Left lung (tissue), 10 donors: ENCODE results near the gene RCVRN. TPM values are rescaled to one million over a fixed set of nuclear protein-coding genes. Genes with fewer than 3 reads are reported as not detected.

Experiments used
- ATAC-seq: fragments of 200-7000 bp; cut with Tn5 transposase; one replicate; pipeline ENCODE4 v1.9.1; 2020; ENCODE audit warnings: moderate library complexity
- DNase-seq, 4 donors: peaks; one replicate each; pipeline ENCODE4 v3.0.0-alpha.2; 2013 to 2020
- H3K27ac ChIP-seq, 2 donors: fragments of 200-600 bp; sonication (generic) in 1 of 2; one replicate each; pipeline versions ENCODE4 v1.5.0 to v1.8.0; 2020 to 2021
- H3K27me3 ChIP-seq, 2 donors: fragments of 200-600 bp; sonication (generic) in 1 of 2; one replicate each; pipeline versions ENCODE4 v1.5.0 to v1.8.0; 2020 to 2021
- H3K36me3 ChIP-seq, 2 donors: fragments of 200-600 bp; sonication (generic) in 1 of 2; one replicate each; pipeline versions ENCODE4 v1.5.0 to v1.8.0; 2020 to 2021
- H3K4me1 ChIP-seq, 2 donors: fragments of 200-600 bp; one replicate each; pipeline ENCODE4 v1.8.0; 2021
- H3K4me3 ChIP-seq, 2 donors: fragments of 200-600 bp; sonication (generic) in 1 of 2; one replicate each; pipeline versions ENCODE4 v1.5.0 to v1.8.0; 2020 to 2021; ENCODE audit warnings: mild to moderate bottlenecking in 1 of 2
- H3K9me3 ChIP-seq, 2 donors: fragments of 200-600 bp; sonication (generic) in 1 of 2; one replicate each; pipeline versions ENCODE4 v1.5.0 to v1.8.0; 2020 to 2021
- intact Hi-C, 2 donors: fragments of 100-400 bp; cut with DNase I; formaldehyde crosslinking; loops; one replicate each; pipeline versions ENCODE4 v1.11.2 to v1.14.2; 2022
- polyA plus RNA-seq, 6 donors: library from polyadenylated mRNA; unstranded; fragments of 120-200 nt; gene quantifications; one replicate each; pipeline ENCODE4 v1.2.1, GENCODE V29; 2013; ENCODE audit not compliant: insufficient read length in 6 of 6
- total RNA-seq, 2 donors: library from RNA; stranded (reverse); fragmentation: NEBNext Ultra II Directional; extraction: Animal tissue kit (Norgen Biotek cat#: 25700); gene quantifications; one replicate each; pipeline ENCODE4 v1.2.1, GENCODE V29; 2021
- TF ChIP-seq, protein P1 (sequence below), 2 donors: fragments of 200-600 bp; sonication (generic) in 1 of 2; IDR thresholded peaks; one replicate each; pipeline versions ENCODE4 v1.5.0 to v1.8.0; 2021; ENCODE audit warnings: antibody characterized with exemption in 2 of 2
- donor health status: DM: no; HTN: yes; CAD: no.
- donor health status: DM: no; HTN: no; CAD: no.

The RCVRN gene
- total and polyA plus RNA-seq, 8 donors, result 0.17 to 0.67 (median 0.41) TPM

DNA sequence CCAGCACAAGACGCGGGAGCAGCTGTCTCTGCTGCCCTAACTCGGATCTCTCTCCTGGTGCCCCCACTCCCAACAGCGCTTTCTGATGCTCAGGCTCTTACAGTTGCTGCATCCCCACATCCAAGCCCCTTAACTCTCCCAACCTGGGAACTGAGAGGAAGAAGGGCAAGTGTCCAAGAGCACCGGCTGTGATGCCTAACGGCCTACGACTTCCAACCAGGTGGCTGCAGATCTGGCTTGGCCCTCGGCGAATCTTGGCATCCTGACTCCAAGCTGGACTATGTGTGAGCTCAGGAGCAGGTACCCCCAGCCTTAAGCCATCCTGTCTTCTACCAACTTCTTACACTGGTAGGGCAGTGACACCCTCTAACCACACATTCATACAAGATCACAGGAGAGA, 38.3 kb upstream of the RCVRN start:
- Histone ChIP-seq H3K9me3 (peaks cover 0 to 6% of the 10 kb centered on the region in 2 donors), H3K4me3 (no peak overlapping the region), H3K27ac (no peak overlapping the region), H3K4me1 (no peaks in the 10 kb centered on the region), H3K27me3 (no peaks in the 10 kb centered on the region), H3K36me3 (peaks cover 0 to 91% of the 10 kb centered on the region in 2 donors)
- ATAC-seq (no peak), DNase-seq (no peak)
- TF ChIP-seq, protein P1, sequence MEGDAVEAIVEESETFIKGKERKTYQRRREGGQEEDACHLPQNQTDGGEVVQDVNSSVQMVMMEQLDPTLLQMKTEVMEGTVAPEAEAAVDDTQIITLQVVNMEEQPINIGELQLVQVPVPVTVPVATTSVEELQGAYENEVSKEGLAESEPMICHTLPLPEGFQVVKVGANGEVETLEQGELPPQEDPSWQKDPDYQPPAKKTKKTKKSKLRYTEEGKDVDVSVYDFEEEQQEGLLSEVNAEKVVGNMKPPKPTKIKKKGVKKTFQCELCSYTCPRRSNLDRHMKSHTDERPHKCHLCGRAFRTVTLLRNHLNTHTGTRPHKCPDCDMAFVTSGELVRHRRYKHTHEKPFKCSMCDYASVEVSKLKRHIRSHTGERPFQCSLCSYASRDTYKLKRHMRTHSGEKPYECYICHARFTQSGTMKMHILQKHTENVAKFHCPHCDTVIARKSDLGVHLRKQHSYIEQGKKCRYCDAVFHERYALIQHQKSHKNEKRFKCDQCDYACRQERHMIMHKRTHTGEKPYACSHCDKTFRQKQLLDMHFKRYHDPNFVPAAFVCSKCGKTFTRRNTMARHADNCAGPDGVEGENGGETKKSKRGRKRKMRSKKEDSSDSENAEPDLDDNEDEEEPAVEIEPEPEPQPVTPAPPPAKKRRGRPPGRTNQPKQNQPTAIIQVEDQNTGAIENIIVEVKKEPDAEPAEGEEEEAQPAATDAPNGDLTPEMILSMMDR (IDR thresholded peaks at IDR 0.05), result no peak
- intact Hi-C loops, result no loop called here

DNA sequence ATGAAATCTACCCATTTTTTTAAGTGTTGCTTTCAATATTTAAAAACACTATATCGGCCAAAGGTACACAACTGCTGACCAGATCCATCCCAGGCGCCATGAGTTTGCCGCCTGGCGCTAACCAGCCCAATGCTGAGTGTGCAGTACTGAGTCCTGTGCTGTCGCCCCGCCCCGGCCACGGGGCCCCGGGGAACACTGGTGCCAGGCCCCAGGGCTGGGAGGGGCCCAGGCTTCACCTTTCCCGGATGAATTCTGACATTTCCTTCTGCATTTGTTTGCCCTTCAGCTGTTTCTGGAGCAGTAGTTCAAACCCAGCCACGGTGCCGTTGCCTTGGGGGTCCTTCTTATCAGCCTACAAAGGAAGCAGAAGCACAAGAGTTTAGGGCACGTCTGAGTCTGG, 37.8 kb upstream of the RCVRN start:
- no peak for DNase-seq
- H3K4me1 ChIP-seq, result no peaks in the 10 kb centered on the region
- H3K9me3 ChIP-seq, result peaks cover 0 to 11% of the 10 kb centered on the region in 2 donors
- H3K4me3 ChIP-seq, result no peak overlapping the region
- intact Hi-C loops, result no loop called here
- TF ChIP-seq, protein P1 (IDR thresholded peaks at IDR 0.05), result no peak
- H3K27me3 ChIP-seq, result no peaks in the 10 kb centered on the region
- ATAC-seq, result no peak
- no peak overlapping the region for H3K27ac ChIP-seq
- H3K36me3 ChIP-seq, result peaks cover 0 to 95% of the 10 kb centered on the region in 2 donors

DNA sequence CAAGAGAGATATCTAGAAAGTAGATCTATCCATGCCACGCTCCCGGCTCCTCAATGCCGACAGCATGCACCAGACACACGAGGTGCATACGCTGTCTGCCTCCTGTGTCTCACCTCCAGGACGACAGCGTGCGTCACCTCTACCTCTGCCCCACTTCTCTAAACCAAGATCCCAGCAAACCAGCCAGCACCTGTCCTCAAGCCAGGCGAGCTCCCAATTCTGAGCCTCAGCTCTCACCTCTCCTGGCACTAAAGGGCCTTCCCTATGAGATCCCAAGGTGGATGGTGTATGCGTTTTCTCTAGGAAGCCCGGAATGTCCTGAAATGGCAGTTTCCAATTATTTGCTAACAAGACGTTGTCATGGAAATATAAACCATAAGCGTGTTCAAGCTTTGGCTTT, 36.2 kb upstream of the RCVRN start:
- H3K27me3 ChIP-seq, result no peaks in the 10 kb centered on the region
- ATAC-seq (no peak), DNase-seq (no peak)
- H3K27ac ChIP-seq, result no peak overlapping the region
- H3K36me3 ChIP-seq, result peaks cover 0 to 94% of the 10 kb centered on the region in 2 donors
- H3K4me1 ChIP-seq, result peaks cover 0 to 4% of the 10 kb centered on the region in 2 donors
- intact Hi-C loops, result no loop called here
- TF ChIP-seq, protein P1 (IDR thresholded peaks at IDR 0.05), result no peak
- peaks cover 0 to 13% of the 10 kb centered on the region in 2 donors for H3K9me3 ChIP-seq
- H3K4me3 ChIP-seq, result no peak overlapping the region

DNA sequence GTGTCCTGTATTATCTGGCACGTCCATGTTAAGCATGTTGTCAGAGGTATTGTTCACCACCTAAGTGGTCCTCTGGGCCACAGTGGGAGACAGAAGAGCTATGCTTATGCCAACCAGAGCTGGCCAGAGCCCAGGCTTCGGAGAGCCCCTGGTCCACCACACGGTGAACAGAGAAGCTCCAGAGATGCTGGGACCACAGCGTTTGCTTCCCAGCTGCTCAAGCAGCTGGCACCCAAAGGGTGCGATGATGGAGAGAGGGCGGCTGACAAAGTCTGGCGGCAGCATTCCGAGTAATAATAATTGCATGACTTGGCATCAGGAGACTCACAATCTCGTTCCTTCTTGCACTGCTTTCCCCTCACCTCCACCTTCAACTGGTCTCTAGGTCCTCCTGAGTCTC, 35.8 kb upstream of the RCVRN start:
- no peak for DNase-seq
- ATAC-seq, result no peak
- intact Hi-C loops, result no loop called here
- Histone ChIP-seq H3K4me3 (no peak overlapping the region), H3K9me3 (peaks cover 0 to 13% of the 10 kb centered on the region in 2 donors), H3K4me1 (peaks cover 0 to 4% of the 10 kb centered on the region in 2 donors), H3K27ac (no peak overlapping the region), H3K36me3 (peaks cover 0 to 90% of the 10 kb centered on the region in 2 donors), H3K27me3 (no peaks in the 10 kb centered on the region)
- TF ChIP-seq, protein P1 (IDR thresholded peaks at IDR 0.05), result no peak

DNA sequence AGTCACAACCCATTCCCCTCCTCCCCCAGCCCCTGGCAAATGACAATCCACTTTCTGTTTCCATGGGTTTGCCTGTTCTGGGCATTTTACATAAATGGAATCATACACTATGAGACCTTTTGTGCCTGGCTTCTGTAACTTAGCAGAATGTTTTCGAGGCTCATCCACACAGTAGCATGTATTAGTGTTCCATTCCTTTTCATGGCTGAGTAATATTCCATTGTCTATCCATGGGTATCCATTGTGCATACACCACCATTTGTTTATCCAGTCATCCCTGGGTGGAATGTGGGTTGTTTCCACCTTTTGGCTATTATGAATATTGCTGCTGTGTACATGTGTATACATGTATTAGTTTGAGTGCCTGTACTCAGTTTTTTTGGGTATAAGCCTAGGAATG, 33.7 kb upstream of the RCVRN start:
- H3K36me3 ChIP-seq, result peaks cover 0 to 90% of the 10 kb centered on the region in 2 donors

More for the DNA sequence above, 33.7 kb upstream of the RCVRN start:
- H3K9me3 ChIP-seq, result peaks cover 0 to 13% of the 10 kb centered on the region in 2 donors
- H3K27me3 ChIP-seq, result peaks cover 0 to 9% of the 10 kb centered on the region in 2 donors
- ATAC-seq (no peak), DNase-seq (no peak)
- H3K4me3 ChIP-seq, result no peak overlapping the region
- intact Hi-C loops, result no loop called here
- H3K27ac ChIP-seq, result no peak overlapping the region
- peaks cover 0 to 4% of the 10 kb centered on the region in 2 donors for H3K4me1 ChIP-seq
- TF ChIP-seq, protein P1 (IDR thresholded peaks at IDR 0.05), result no peak
